GM18861 (cell line): ENCODE results near the gene ADAMTS20.

Experiments used
- ATAC-seq: cut with Tn5 transposase; IDR thresholded peaks from one replicate; pipeline ENCODE4 v1.9.1; 2021; ENCODE audit not compliant: unreplicated experiment

Gene ADAMTS20

DNA sequence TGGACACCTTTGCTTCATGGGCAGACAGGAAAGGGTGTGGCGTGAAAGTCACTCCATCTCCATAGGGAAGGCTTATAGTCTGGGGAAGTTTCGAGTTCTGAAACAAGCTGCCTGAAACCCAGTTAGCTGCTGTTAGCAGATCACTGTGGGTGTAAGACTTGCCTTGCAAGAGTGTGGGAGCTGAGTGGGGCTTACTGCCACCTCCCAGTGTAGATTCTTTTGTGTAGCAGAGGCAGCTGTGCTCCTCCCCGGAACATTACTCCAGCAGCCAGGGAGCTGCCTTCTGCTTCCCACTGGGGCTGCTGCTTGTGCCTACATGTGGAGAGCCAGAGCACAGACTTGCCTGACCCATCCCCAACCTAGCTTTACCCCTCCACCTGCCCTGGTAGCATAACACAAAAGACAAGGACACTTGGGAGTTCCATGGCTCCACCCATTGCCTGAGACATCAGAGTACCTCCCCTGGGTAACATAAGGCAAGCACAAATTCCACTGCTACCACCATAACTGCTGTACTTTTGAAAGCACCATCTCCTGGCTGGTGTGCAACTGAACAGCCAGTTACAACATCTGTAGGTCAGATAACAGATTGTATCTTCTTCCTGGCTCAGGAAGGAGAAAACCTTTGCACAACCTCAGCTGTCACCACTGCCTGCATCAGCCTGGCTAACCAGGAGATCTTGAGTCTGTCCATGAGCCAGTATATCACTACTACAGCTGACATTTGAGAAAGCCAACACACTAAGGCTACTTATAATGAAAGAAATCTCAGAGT lies 69.5 kb downstream of the ADAMTS20 start:
- no peak for ATAC-seq

DNA sequence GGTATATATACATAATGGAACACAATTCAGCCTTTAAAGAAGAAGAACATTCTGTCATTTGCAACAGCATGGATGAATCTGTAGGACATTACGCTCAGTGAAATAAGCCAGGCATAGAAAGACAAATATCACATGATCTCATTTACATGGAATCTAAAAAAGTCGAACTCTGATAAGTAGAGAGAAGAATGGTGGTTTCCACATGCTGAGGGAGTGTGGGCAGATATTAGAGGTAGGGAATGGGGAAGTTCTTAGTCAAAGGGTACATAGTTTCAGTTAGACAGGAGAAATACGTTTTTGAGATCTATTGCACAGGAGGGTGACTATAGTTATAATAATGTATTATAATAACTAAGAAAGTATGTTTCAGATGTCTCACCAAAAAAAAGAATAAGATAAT lies 71.4 kb downstream of the ADAMTS20 start:
- no peak for ATAC-seq

DNA sequence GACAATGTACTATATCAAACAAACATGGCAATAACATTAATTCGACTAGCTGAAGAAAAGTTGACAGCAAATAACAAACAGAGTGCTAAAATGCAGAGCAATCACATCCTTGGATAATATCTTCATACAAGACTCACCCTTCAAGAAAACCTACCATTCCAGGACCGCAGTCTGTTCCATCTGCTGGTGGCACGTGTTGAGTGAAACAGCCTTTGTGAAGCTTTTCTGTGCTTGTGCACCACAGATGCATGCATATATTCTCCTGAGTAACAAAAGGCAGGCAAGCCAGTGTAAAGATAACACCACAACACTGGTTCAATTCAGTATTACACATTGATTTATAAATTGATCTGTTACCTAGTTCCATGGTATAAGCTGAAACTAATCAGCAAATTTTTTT lies 89.3 kb downstream of the ADAMTS20 start:
- ATAC-seq = no peak

DNA sequence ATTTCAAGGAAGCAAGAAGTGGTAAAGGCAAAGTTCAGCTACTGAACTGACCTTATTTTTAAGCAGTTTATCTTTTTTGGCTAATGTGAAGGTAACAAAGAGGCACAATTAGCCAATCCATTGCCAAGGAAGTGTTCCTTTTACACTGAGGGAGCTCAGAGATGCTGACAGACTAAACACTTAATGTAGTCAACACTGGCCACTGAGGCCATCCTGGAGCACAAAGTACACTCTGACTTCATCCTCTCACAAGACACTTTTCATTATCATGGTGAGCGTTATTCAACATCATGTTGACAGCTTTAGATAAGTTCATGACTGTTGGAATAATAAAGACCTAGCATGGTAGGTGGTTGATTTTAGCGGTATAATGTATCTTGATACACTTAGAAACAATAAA lies 89.9 kb downstream of the ADAMTS20 start:
- no peak for ATAC-seq

DNA sequence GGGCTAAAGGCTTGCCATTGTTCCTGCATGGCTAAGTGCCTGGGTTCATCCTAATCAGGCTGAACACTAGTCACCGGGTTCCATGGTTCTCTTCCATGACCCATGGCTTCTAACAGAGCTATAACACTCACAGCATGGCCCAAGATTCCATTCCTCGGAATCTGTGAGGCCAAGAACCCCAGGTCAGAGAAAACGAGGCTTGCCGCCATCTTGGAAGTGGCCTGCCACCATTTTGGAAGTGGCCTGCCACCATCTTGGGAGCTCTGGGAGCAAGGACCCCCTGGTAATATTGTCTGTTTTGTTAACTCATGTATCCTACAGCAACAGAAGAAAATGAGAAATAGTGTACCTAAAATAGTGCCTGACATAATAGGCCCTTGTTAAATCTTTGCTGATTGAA lies 92.7 kb downstream of the ADAMTS20 start:
- ATAC-seq = no peak

DNA sequence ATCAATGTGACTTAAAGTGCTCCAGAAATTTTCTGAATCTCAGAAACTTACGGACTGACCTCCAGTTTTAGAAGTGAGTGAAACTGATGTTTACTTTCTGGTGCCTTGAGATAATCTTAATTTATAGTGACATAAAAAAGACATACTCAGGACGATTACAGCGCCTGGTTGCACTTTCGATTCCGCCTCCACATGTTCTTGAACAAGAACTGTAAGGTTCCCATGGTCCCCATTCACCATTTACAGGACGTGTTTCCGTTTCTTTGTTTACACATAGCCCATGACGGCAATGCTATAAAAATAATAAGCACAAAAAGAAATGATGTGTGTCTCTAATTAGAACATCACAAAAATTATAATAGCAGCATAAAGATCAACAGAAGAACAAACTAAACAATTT lies 98.2 kb downstream of the ADAMTS20 start:
- no peak for ATAC-seq

DNA sequence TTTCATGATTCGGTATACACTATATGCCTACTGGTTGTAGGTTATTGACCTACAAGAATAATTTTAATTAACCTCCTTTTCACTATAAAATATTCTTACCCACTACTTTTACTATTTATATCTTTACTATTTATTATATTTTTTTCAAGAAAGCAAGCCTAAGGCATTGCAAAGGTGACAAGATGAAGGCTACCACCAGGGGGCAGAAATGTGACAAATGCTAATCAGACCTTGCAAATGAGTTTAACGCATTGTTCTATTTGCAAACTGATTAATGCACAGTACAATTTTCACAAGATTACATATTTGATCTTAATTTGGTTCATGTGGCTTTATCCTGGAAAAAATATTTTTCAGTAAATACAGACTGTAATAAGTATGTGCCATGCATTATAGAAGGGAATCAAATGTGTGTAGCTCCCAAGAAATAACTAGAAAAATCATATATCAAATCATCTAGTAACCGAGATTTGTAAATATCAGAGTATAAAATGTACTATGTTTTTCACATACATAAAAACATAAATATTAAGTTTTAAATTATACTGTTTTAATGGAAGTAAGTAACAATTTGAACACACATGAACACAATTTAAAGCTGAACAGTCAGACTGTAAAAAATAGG lies 107.0 kb downstream of the ADAMTS20 start:
- no peak for ATAC-seq

DNA sequence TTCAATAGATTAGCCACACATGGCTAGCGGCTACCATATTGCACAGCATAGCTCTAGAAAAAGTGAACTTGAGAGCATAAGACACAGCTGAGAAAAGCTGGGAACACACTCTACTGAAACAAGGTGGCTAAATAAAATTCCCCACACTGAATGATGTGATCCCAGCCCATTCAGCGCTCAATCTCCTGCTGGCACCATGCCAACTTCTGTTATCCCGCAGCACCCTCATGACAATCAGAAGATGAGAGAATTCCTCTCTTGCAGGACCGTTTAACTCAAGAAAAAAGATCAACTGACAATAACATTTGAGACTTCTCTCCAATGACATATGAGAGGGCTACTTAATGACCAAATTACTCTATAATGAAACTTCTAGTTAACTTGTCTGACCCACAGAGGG lies 115.4 kb downstream of the ADAMTS20 start:
- ATAC-seq = no peak

DNA sequence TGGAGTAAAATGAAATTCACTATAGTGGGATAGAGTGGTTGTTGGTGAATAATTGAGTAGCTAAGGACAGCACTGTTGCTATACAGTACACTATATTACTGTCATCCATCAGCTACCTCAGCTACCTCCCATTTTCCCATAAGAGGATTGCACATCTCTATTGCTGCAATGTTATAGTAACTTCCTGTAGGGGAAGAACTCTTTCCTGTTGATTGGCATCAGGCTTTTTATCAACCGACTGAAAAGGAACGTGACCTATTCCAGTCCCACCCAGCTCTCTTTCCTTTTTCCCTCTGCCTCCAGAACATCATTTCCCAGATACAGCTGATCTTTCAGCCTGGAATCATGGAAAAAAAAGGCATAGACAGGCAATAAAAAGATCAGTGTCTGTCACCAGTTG lies 117.4 kb downstream of the ADAMTS20 start:
- no peak for ATAC-seq

DNA sequence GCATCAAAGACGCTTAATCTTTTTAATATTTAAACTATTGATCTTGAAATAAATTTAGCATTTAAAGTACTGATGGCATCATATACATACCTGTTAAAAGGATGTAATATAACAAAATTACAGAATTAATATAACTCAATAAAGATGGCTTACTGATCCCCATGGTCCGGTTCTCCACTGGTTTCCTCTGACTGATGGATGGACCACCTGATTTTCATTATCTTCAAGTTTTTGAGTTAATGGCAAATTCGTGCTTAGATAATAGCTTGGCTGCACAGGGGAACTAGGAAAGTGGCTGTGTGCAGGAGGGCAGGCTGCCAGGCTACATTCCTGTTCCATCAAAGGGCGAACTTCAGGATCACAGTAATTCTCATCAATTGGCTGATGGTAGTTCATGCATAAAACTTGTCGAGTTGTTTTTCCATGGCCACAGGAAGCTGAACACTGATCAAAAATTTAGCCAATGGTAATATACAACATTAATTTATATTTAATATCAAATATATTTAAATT lies 123.9 kb downstream of the ADAMTS20 start:
- ATAC-seq = no peak

DNA sequence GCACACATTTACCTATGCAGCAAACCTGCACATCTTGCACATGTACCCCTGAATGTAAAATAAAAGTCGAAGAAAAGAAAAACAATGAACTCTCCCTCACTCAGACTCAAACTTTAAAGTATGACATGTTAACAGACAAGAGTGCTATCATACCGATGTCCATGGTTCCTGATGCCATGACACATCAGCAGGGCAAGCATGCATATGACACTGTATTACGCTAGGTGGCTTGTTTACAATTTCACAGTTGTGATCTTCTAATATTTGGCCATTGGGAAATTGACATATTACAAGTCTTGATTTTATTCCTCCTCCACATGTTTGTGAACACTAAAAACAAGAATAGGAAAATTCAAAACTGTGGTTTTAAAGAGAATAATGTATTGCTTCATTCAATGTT lies 126.6 kb downstream of the ADAMTS20 start:
- ATAC-seq = no peak

DNA sequence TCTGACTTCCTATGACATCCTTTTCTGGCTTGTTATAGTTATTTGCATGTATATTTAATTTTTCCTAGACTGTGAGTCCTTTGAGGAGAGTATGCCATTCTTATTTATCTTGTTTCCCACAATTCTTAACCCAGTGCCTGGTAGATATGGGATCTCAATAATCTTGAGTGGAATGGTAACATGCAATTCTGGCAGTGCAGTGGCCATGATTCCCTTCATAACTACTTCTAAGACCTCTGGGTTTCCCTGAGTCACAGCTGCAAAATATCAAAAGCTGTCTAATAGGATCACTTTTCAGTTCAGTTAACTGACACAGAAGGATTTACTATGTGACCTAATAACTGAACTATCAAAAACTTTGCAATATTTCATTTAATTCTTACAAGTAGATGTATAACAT lies 135.0 kb downstream of the ADAMTS20 start:
- no peak for ATAC-seq

DNA sequence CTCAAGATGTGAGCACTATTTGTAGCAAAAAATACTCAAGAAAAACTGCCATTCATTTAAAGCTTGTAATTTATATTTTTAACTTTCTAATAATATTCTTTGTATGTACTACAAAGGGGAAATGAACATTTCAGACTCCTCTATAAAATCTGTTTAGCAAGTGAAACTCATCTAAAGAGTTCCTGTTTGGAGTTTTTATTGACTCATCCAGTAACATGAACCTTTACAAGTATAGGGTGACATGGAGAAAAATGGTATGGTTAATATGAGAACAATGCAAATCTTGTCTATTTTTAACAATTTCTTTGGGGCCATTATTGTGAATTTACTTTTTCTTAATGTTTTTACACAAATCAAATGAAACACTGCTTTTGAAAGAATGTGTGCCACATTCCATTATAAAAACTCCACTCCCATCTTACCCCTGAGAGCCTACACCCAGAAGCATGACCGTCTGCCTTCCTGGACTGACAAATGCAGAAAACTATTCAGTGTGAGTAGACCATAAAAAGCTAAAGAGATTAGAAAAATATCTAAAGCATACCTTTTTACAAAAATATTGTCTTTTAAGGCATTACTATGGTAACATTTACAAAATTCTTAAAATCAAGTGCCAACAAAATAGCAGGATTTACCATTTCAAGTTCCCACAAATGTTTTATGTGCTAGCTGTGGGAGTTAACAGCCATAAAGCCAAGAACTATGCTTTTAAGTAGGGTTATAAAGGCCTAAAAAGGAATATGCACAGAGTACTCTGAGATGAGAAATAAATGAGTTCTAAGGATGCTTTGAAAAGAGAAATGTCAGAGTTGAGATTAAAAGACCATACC lies 144.0 kb downstream of the ADAMTS20 start:
- ATAC-seq = no peak

DNA sequence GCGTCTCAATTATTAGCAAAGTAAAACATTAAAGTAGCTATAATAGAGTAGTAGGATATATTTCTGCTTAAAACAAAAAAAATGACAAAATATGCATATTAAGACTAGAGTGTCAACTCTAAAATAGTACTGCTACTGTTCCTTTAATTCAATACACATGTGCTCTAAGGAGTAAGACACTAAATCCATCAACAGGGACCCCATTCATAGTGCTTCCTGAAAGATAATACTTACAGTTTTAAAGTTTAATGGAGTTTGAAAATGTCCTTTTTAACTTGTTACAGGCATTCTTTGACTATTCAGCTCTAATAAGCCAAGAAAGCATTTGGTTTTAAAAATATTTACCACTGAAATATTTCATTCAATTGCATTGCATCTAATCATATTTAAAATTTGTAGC lies 145.2 kb downstream of the ADAMTS20 start:
- no peak for ATAC-seq

DNA sequence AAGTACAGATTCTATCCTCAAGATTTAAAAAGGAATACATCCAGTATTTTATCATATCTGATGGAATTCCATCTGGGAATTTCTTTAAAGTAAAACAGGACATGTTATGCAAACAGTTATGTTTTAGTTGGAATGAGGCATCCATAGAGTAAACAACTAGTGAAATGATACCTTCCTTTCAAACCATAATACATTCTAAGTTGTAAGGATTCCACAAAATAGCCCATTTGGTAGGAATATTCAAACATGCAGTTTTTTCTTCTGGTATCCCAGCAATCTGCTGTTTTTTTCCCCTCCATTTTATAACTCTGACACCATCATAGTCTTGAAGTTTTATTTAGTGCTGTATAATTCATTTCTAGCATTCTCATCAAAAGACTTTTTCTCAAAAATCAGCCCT lies 149.6 kb downstream of the ADAMTS20 start:
- no peak for ATAC-seq

DNA sequence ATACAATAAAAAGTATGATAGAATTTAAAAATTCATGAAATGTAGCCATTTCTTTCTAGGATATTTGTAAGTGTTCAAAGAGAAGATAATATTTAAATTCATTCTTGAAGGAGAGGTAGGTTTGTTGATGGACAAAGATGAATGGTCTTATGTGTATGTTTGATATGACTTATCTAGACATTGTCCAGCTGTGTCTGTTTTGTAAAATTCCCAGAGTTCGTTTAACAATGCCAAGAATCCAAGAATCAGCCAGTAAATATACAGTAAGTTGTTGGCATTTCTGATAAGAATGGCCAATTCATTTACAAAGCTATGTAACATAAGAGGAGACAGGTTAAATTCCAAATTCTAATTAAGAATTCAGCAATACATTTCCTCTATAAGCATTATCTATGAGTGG lies 150.9 kb downstream of the ADAMTS20 start:
- ATAC-seq = no peak

DNA sequence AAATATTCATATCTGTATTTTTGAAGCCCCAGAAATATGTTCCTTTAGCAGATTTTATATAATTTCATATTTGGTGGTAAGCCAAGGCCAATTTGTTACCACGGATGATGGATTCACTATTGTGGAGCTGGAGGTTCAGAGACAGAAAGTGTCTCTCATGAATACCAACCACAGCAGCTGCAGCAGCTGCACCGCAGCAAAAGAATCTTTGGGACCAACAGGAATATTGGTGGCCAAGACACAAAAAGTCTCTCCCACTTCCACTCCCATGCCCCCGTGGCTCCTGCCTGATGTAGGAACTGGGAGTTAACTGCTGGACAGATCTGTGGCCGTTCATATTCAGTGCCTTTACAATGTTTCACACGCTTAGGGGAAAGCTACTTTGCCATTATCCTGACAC lies 155.3 kb downstream of the ADAMTS20 start:
- no peak for ATAC-seq

DNA sequence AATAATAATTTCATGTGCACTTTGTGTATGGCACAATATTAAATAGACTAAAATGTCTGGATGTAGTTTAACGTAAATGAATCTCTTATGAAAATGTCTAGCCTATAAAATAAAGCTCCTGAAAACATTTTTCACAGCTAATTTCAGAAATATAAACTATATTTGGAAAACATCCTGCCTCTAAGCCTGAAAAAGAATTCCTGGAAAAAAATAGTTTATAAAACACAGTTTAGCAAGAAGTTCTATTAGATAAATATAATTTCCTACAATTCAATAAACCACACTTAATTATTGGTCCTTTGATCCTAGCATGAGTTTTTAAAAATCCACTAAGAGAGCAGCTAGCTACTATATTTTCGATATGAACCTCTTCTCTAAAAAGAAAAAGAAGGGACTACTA lies 159.9 kb downstream of the ADAMTS20 start:
- no peak for ATAC-seq

DNA sequence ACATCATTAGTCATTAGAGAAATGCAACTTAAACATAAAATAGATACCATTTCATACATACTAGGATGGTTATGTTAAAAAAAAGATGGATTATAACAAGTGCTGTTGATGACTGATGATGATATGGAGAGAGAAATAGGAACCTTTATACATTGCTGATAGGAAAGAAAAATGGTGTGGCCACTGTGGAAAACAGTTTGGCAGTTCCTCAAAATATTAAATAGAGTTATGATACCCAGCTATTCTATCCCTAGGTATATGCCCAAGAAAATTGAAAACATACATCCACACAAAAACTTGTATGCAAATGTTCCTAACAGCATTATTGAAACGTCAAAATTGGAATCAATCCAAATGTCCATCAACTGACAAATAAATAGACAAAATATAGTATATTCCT lies 170.1 kb downstream of the ADAMTS20 start:
- no peak for ATAC-seq

DNA sequence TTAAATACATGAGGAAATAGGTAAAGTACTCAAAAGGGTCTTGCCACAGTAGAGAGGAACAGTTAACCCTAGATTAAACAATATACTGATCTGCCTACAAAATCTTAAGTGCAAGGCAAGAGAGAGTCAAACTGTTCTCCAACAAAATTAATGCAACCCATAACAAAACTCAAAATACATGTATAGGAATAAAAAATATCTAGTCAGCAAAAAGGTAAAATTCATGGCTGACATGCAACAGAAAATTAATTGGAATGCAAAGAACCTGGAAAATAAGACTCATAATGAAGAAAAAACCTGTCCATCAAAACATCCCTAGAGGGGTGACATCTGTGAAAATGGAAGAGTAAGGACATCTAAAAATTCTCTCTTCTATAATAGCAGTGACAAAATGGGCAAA lies 173.6 kb downstream of the ADAMTS20 start:
- no peak for ATAC-seq

DNA sequence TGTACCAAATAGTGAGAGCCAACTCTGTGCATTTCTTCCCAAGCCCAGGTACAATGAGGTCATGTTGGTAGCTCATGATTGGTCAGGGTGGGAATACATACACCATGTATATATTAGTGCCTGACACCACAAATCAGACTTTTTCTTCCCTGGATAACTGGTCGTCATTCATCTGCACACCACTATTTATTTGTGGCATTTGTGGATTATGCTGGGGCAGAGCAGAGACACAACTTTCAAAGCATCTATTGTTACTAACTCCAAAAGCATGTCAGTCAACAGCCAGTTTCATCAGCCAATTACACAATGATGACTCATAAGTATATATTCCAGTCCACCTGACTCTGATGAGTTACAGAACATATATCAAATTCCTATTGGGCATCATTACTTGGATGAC lies 181.7 kb downstream of the ADAMTS20 start:
- ATAC-seq = no peak
